IMR-90 (cell line): ENCODE measurements around the gene FBXO31. TPM values are rescaled to one million over a fixed set of nuclear protein-coding genes. Genes with fewer than 3 reads are reported as not detected.

Experiments
- ATAC-seq: fragments of 200-7000 bp; cut with Tn5 transposase; 2 replicates; pipeline ENCODE4 v1.9.1; 2020; ENCODE audit warnings: low read depth, mild to moderate bottlenecking, moderate library complexity
- BruUV-seq: library from RNA; stranded (reverse); fragments of 400-500 nt; replicated peaks from 2 replicates; lab custom pipeline; 2021; lab: Mats Ljungman, UMichigan
- CTCF ChIA-PET: fragments of 300-600 bp; formaldehyde crosslinking; extraction: SDS; loops from one replicate; lab custom pipeline; 2021; ENCODE audit warnings: antibody characterized with exemption; lab: Yijun Ruan, JAX
- POLR2A ChIA-PET: fragments of 300-600 bp; sonication (Branson Sonifier 250); formaldehyde crosslinking; loops from one replicate; lab custom pipeline; 2022; ENCODE audit warnings: antibody characterized with exemption; ENCODE audit not compliant: unreplicated experiment; lab: Charles Lee
- DNase-seq: peaks from one replicate; pipeline ENCODE4 v3.0.0; 2013
- H2AFZ ChIP-seq: replicated peaks from 2 replicates; pipeline ENCODE3; 2013; ENCODE audit warnings: low read length, mild to moderate bottlenecking; ENCODE audit not compliant: poor library complexity
- H2AK5ac ChIP-seq: 2 replicates; pipeline ENCODE4 v1.6.1; 2013; ENCODE audit warnings: low read depth, low read length, inconsistent platforms
- H2AK9ac ChIP-seq: replicated peaks from 2 replicates; pipeline ENCODE3; 2013; ENCODE audit warnings: mild to moderate bottlenecking, low read depth, low read length, moderate library complexity; ENCODE audit not compliant: poor library complexity
- H2BK120ac ChIP-seq: 2 replicates; pipeline ENCODE4 v1.6.1; 2013; ENCODE audit warnings: low read depth, low read length, inconsistent platforms
- H2BK15ac ChIP-seq: 3 replicates; pipeline ENCODE4 v1.6.1; 2013; ENCODE audit warnings: low read depth, low read length, inconsistent platforms
- H2BK20ac ChIP-seq: 2 replicates; pipeline ENCODE4 v1.6.1; 2013; ENCODE audit warnings: low read depth, mild to moderate bottlenecking, inconsistent platforms, low read length, moderate library complexity
- H2BK5ac ChIP-seq: 2 replicates; pipeline ENCODE4 v1.6.1; 2013; ENCODE audit warnings: mild to moderate bottlenecking, low read depth, low read length, inconsistent platforms; ENCODE audit not compliant: poor library complexity, severe bottlenecking
- H3K14ac ChIP-seq: replicated peaks from 2 replicates; pipeline ENCODE4 v1.6.1; 2013; ENCODE audit warnings: low read depth, low read length, inconsistent platforms
- H3K18ac ChIP-seq: 2 replicates; pipeline ENCODE4 v1.6.1; 2013; ENCODE audit warnings: low read depth, low read length, control low read depth
- H3K23ac ChIP-seq: 2 replicates; pipeline ENCODE4 v1.6.1; 2013; ENCODE audit warnings: low read depth, low read length, inconsistent platforms
- H3K27ac ChIP-seq: 2 replicates; pipeline ENCODE4 v1.5.1; 2013; ENCODE audit warnings: mild to moderate bottlenecking, control low read depth, low read length; ENCODE audit not compliant: insufficient read depth
- H3K27me3 ChIP-seq: 2 replicates; pipeline ENCODE4 v1.6.1; 2013; ENCODE audit warnings: low read length; ENCODE audit not compliant: control insufficient read depth, insufficient read depth
- H3K36me3 ChIP-seq: 2 replicates; pipeline ENCODE4 v1.6.1; 2013; ENCODE audit warnings: low read length, mixed read lengths; ENCODE audit not compliant: control insufficient read depth, insufficient read depth
- H3K4ac ChIP-seq: 2 replicates; pipeline ENCODE4 v1.6.1; 2013; ENCODE audit warnings: low read depth, low read length, inconsistent platforms
- H3K4me1 ChIP-seq: 2 replicates; pipeline ENCODE4 v1.6.1; 2013; ENCODE audit warnings: low read length, mixed read lengths; ENCODE audit not compliant: control insufficient read depth, insufficient read depth
- H3K4me2 ChIP-seq: 2 replicates; pipeline ENCODE4 v1.6.1; 2013; ENCODE audit warnings: low read depth, mild to moderate bottlenecking, control low read depth, low read length, moderate library complexity
- H3K4me3 ChIP-seq: 2 replicates; pipeline ENCODE4 v1.5.1; 2013; ENCODE audit warnings: low read depth, mild to moderate bottlenecking, control low read depth, low read length, moderate library complexity; ENCODE audit not compliant: insufficient read depth
- H3K56ac ChIP-seq: 2 replicates; pipeline ENCODE4 v1.6.1; 2013; ENCODE audit warnings: low read length, inconsistent platforms; ENCODE audit not compliant: insufficient read depth; ENCODE audit errors: extremely low read depth
- H3K79me1 ChIP-seq, 2 experiments: 2 replicates each; pipeline ENCODE4 v1.6.1; 2013; ENCODE audit warnings: low read length in 2 of 2, inconsistent platforms in 1 of 2, low read depth in 1 of 2
- H3K9ac ChIP-seq: 2 replicates; pipeline ENCODE4 v1.6.1; 2013; ENCODE audit warnings: low read depth, low read length, control low read depth
- H3K9me1 ChIP-seq: 2 replicates; pipeline ENCODE4 v1.6.1; 2013; ENCODE audit warnings: low read length, inconsistent platforms; ENCODE audit not compliant: insufficient read depth
- H3K9me3 ChIP-seq: 2 replicates; pipeline ENCODE4 v1.6.1; 2013; ENCODE audit warnings: low read length; ENCODE audit not compliant: control insufficient read depth, insufficient read depth
- H4K20me1 ChIP-seq: 2 replicates; pipeline ENCODE4 v1.6.1; 2013; ENCODE audit warnings: low read length, inconsistent platforms; ENCODE audit not compliant: insufficient read depth
- H4K5ac ChIP-seq: 2 replicates; pipeline ENCODE4 v1.6.1; 2013; ENCODE audit warnings: mild to moderate bottlenecking, low read depth, low read length, control low read depth
- H4K8ac ChIP-seq, 2 experiments: 2 replicates each; pipeline ENCODE4 v1.6.1; 2013; ENCODE audit warnings: low read depth in 2 of 2, low read length in 2 of 2, control low read depth in 1 of 2, inconsistent platforms in 1 of 2
- H4K91ac ChIP-seq: 2 replicates; pipeline ENCODE4 v1.6.1; 2013; ENCODE audit warnings: low read depth, low read length, inconsistent platforms; ENCODE audit not compliant: insufficient read depth
- CTCF ChIP-seq: conservative IDR thresholded peaks from 2 replicates; pipeline ENCODE4 v1.5.1; 2012; ENCODE audit warnings: mild to moderate bottlenecking, low read depth, low read length, improper control_type of control experiment
- ELK1 ChIP-seq: fragments of 150-350 bp; IDR thresholded peaks from 2 replicates; pipeline ENCODE4 v1.6.1; 2016; ENCODE audit warnings: low read depth, mild to moderate bottlenecking, low read length, moderate library complexity, borderline replicate concordance
- FOS ChIP-seq: fragments of 150-350 bp; IDR thresholded peaks from 2 replicates; pipeline ENCODE4 v1.6.1; 2016; ENCODE audit warnings: low read depth, low read length
- MAZ ChIP-seq: IDR thresholded peaks from 2 replicates; pipeline ENCODE4 v1.6.1; 2012; ENCODE audit warnings: low read depth, mild to moderate bottlenecking, low read length, improper control_type of control experiment, moderate library complexity, borderline replicate concordance
- MXI1 ChIP-seq: IDR thresholded peaks from 2 replicates; pipeline ENCODE4 v1.6.1; 2012; ENCODE audit warnings: low read depth, mild to moderate bottlenecking, low read length, moderate library complexity, borderline replicate concordance
- RAD21 ChIP-seq: IDR thresholded peaks from 2 replicates; pipeline ENCODE4 v1.6.1; 2012; ENCODE audit warnings: low read length, improper control_type of control experiment
- RFX5 ChIP-seq: IDR thresholded peaks from 2 replicates; pipeline ENCODE4 v1.8.0; 2012; ENCODE audit warnings: low read depth, mild to moderate bottlenecking, low read length, moderate library complexity
- SMC3 ChIP-seq: fragments of 150-350 bp; IDR thresholded peaks from 2 replicates; pipeline ENCODE4 v1.6.1; 2016; ENCODE audit warnings: low read depth, mild to moderate bottlenecking, antibody characterized with exemption, low read length, moderate library complexity
- WGBS, 2 experiments: methylation state at CpG; one replicate each; pipeline versions ENCODE4 v1.1.5 to v1.1.7; 2013; ENCODE audit warnings: missing lambda C conversion rate in 2 of 2; ENCODE audit not compliant: insufficient read length in 1 of 2; ENCODE audit errors: extremely low coverage in 2 of 2; 5-methylcytosine and 5-hydroxymethylcytosine counted together
- dilution Hi-C: fragments of 300-500 bp; cut with HindIII; formaldehyde crosslinking; loops from one replicate; pipeline ENCODE4 v1.14.3; 2018; ENCODE audit warnings: low sequenced_read_pairs; ENCODE audit not compliant: unreplicated experiment
- in situ Hi-C: fragments of 300-500 bp; cut with MboI; formaldehyde crosslinking; loops from 3 replicates; pipeline ENCODE4 v1.14.3; 2019; ENCODE audit warnings: low sequenced_read_pairs, inconsistent platforms, mixed read lengths
- intact Hi-C: fragments of 100-400 bp; cut with micrococcal nuclease; formaldehyde crosslinking; loops from 2 replicates; pipeline ENCODE4 v1.10.0; 2022
- polyA plus RNA-seq, 3 experiments: library from polyadenylated mRNA; depleted of rRNA; stranded (reverse); fragments of >200 nt; gene quantifications; 2 replicates each; pipeline ENCODE4 v1.2.3, GENCODE V29; 2012; ENCODE audit warnings: low replicate concordance in 1 of 3
- total RNA-seq: library from RNA; depleted of rRNA; stranded (reverse); fragments of >200 nt; gene quantifications from 2 replicates; pipeline ENCODE4 v1.2.3, GENCODE V29; 2012

FBXO31 gene
- total and polyA plus RNA-seq, 2 of the 4 experiments (the other 2 are of a cell fraction) = 10.4 to 16.9 TPM

DNA sequence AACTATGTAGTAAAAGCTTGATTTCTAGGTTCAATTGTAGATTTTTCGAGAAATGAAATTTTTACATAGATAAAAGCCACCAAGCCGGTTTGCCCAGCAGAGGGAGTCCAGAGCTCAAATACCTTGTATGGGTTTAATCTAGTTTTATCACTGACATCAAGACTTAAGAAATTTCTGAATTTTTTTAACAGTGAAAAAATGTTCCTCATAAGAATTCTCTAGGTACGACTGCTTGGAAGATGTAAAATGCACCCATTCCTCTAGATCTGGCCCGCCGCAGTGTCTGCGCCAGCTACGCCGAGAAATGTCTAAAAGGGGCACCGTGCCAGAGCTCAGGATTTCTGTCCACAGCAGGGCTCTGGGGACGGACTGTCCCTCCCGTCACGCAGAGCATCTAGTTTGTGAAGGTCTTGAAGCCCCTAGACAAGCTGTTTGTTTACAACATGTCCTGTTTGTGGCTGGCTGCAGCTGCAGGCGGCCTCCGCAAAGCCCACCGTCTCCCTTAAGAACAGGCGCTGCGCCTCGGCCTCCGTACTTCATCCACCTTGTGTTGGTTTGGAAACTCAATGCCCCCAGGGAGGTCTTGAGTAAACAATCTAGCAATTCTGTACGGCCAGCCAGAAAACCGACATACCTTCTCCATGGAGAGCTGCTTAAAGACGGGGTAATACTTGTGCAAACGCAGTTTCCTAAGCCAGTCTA is 33.4 kb upstream of the FBXO31 start:
- no peak overlapping the region for H4K8ac ChIP-seq
- peak overlapping the region; percentile 45 for H2AK9ac ChIP-seq
- H3K23ac ChIP-seq = no peak overlapping the region
- DNase-seq = peak; percentile 72
- peaks cover 0 to 8% of the 10 kb centered on the region in 2 experiments; a peak in 2 of 4 replicates for H3K79me1 ChIP-seq
- no peak overlapping the region for H3K4me2 ChIP-seq
- no peak overlapping the region for H3K4me3 ChIP-seq
- no TSS peak for BruUV-seq
- ChIA-PET POLR2A (interaction anchor here (0.5 kb wide), 1 partner anchor 59 kb away, joined by 3 read pairs; no protein-coding TSS in a partner anchor), CTCF (interaction anchor here (2.0 to 2.1 kb wide), 2 partner anchors 154 to 218 kb away, joined by 10 read pairs; no protein-coding TSS in a partner anchor)
- peak; percentile 65; the same call in 1 of the 2 replicates for ATAC-seq
- no peak overlapping the region for H2BK15ac ChIP-seq
- TF ChIP-seq FOS (no peak), RAD21 (peak; percentile 85), CTCF (peak; percentile 85), SMC3 (peak; percentile 95), MAZ (no peak), RFX5 (no peak), MXI1 (no peak), ELK1 (no peak)
- H3K36me3 ChIP-seq = peaks cover 53% of the 10 kb centered on the region
- dilution Hi-C loops = no loop called here
- intact Hi-C loops = loop anchor here (1.0 to 5.0 kb wide), 3 partner anchors 154 to 350 kb away; partner anchors contain the start of gene KLHDC4
- in situ Hi-C loops = loop anchor here (5.0 to 25.0 kb wide), 2 partner anchors 220 to 345 kb away; partner anchors contain the start of gene KLHDC4
- H3K27me3 ChIP-seq = no peaks in the 10 kb centered on the region
- no peak overlapping the region for H3K18ac ChIP-seq
- H4K91ac ChIP-seq = no peak overlapping the region
- no peak overlapping the region for H2BK20ac ChIP-seq
- peaks cover 6% of the 10 kb centered on the region for H4K20me1 ChIP-seq
- no peaks in the 10 kb centered on the region; the same call in 1 of the 2 replicates for H3K9me1 ChIP-seq
- H2AFZ ChIP-seq = no peak overlapping the region
- H3K4ac ChIP-seq = no peak overlapping the region
- H3K14ac ChIP-seq = no peak overlapping the region
- no peak overlapping the region for H3K27ac ChIP-seq
- H4K5ac ChIP-seq = no peak overlapping the region
- no peak overlapping the region for H3K9ac ChIP-seq
- H3K56ac ChIP-seq = no peak overlapping the region
- WGBS, 2 experiments = 79% methylated on average over 17 of the region's 23 CpGs; no CpG with 5 or more reads in 1 of the 2 experiments
- H2AK5ac ChIP-seq = no peak overlapping the region; the same call in 1 of the 2 replicates
- H3K9me3 ChIP-seq = no peaks in the 10 kb centered on the region
- no peak overlapping the region for H2BK5ac ChIP-seq
- H2BK120ac ChIP-seq = no peak overlapping the region
- H3K4me1 ChIP-seq = no peaks in the 10 kb centered on the region
